ENCODE data around the gene QRICH1.

DNA sequence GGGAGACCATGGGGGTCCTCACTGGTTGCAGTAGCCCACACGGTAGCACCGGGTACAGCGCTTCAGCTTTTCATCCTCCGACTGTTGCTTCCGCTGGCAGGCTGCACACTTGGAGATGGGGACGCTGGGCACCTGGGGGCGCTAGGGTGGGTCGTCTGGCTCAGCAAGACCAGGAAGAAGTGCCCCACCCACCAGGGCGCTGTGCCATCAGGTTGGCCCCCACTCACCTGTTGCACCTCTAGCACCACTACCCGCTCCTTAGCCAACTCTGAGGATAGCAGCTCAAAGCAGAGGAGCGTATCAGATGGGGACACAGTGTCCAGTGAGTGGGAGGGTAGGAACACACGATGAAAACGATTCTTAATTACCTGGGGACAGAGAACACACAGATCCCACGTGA lies 18.4 kb upstream of the QRICH1 start:
- TF ChIP-seq FOXM1 (IDR thresholded peaks at IDR 0.05; ENCODE audit: borderline replicate concordance, low read depth): no peak
- TF ChIP-seq CREB1 (IDR thresholded peaks at IDR 0.05; ENCODE audit: low read depth): no peak
- no peak for TF ChIP-seq TEAD4 (IDR thresholded peaks at IDR 0.05)
- TF ChIP-seq TAF1 (IDR thresholded peaks at IDR 0.05; ENCODE audit: low read depth): no peak
- TF ChIP-seq, protein P1, sequence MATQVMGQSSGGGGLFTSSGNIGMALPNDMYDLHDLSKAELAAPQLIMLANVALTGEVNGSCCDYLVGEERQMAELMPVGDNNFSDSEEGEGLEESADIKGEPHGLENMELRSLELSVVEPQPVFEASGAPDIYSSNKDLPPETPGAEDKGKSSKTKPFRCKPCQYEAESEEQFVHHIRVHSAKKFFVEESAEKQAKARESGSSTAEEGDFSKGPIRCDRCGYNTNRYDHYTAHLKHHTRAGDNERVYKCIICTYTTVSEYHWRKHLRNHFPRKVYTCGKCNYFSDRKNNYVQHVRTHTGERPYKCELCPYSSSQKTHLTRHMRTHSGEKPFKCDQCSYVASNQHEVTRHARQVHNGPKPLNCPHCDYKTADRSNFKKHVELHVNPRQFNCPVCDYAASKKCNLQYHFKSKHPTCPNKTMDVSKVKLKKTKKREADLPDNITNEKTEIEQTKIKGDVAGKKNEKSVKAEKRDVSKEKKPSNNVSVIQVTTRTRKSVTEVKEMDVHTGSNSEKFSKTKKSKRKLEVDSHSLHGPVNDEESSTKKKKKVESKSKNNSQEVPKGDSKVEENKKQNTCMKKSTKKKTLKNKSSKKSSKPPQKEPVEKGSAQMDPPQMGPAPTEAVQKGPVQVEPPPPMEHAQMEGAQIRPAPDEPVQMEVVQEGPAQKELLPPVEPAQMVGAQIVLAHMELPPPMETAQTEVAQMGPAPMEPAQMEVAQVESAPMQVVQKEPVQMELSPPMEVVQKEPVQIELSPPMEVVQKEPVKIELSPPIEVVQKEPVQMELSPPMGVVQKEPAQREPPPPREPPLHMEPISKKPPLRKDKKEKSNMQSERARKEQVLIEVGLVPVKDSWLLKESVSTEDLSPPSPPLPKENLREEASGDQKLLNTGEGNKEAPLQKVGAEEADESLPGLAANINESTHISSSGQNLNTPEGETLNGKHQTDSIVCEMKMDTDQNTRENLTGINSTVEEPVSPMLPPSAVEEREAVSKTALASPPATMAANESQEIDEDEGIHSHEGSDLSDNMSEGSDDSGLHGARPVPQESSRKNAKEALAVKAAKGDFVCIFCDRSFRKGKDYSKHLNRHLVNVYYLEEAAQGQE (IDR thresholded peaks at IDR 0.05; ENCODE audit: low read depth): no peak
- TF ChIP-seq YY1 (IDR thresholded peaks at IDR 0.05; ENCODE audit: low read depth): no peak
- no peak for TF ChIP-seq EGR1 (IDR thresholded peaks at IDR 0.05)
- no peak for TF ChIP-seq CEBPB (IDR thresholded peaks at IDR 0.05)
- TF ChIP-seq, protein P2, sequence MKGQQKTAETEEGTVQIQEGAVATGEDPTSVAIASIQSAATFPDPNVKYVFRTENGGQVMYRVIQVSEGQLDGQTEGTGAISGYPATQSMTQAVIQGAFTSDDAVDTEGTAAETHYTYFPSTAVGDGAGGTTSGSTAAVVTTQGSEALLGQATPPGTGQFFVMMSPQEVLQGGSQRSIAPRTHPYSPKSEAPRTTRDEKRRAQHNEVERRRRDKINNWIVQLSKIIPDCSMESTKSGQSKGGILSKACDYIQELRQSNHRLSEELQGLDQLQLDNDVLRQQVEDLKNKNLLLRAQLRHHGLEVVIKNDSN (IDR thresholded peaks at IDR 0.05): no peak

All from Ishikawa (cell line).